ENCODE data around the gene PPP2R3B.

Gene PPP2R3B

GRCh38 chrX:314781-315595 is 71.7 kb downstream of the PPP2R3B start:
- DNase-seq (no peak), ATAC-seq (ENCODE audit: insufficient read depth, low read depth) (no peak)
- Histone ChIP-seq H3K79me2 (ENCODE audit: insufficient read depth, low read length) (peaks cover 30% of the 10 kb centered on the region), H4K20me1 (ENCODE audit: insufficient read depth, low read length) (peaks cover 45% of the 10 kb centered on the region), H2AFZ (ENCODE audit: low read depth, low read length) (no peak overlapping the region), H3K27me3 (ENCODE audit: insufficient read depth, low read length, poor library complexity) (no peaks in the 10 kb centered on the region), H3K9ac (ENCODE audit: low read depth, low read length) (no peak overlapping the region), H3K4me3 (ENCODE audit: low read depth in 1 of 2, low read length in 2 of 2) (no peak overlapping the region), H3K27ac (ENCODE audit: low read length) (no peak overlapping the region), H3K36me3 (ENCODE audit: insufficient read depth, low read length) (peaks cover 65% of the 10 kb centered on the region), H3K4me2 (ENCODE audit: insufficient read depth, low read length) (no peak overlapping the region), H3K9me3 (ENCODE audit: insufficient read depth, low read length, severe bottlenecking) (no peaks in the 10 kb centered on the region), H3K4me1 (ENCODE audit: insufficient read depth, low read length) (peaks cover 23% of the 10 kb centered on the region)
- TF ChIP-seq CTCF (IDR thresholded peaks at IDR 0.05; ENCODE audit: borderline replicate concordance, extremely low read depth, low read length, poor library complexity, severe bottlenecking) (no peak), EZH2 (IDR thresholded peaks at IDR 0.05; ENCODE audit: borderline replicate concordance, low read depth, low read length, severe bottlenecking) (no peak)

- no peak for DNase-seq
- Histone ChIP-seq H3K4me1 (ENCODE audit: insufficient read depth, low read length) (peaks cover 19% of the 10 kb centered on the region), H3K4me2 (ENCODE audit: insufficient read depth, low read length) (no peak overlapping the region), H3K9me3 (ENCODE audit: insufficient read depth, low read length, severe bottlenecking) (no peaks in the 10 kb centered on the region), H3K36me3 (ENCODE audit: insufficient read depth, low read length) (peaks cover 66% of the 10 kb centered on the region), H2AFZ (ENCODE audit: low read depth, low read length) (no peak overlapping the region), H3K79me2 (ENCODE audit: insufficient read depth, low read length) (peaks cover 21% of the 10 kb centered on the region), H3K4me3 (ENCODE audit: low read depth in 1 of 2, low read length in 2 of 2) (no peak overlapping the region), H3K27me3 (ENCODE audit: insufficient read depth, low read length, poor library complexity) (no peaks in the 10 kb centered on the region), H4K20me1 (ENCODE audit: insufficient read depth, low read length) (peaks cover 47% of the 10 kb centered on the region), H3K9ac (ENCODE audit: low read depth, low read length) (no peak overlapping the region), H3K27ac (ENCODE audit: low read length) (no peak overlapping the region)
- TF ChIP-seq CTCF (IDR thresholded peaks at IDR 0.05; ENCODE audit: borderline replicate concordance, extremely low read depth, low read length, poor library complexity, severe bottlenecking) (no peak), EZH2 (IDR thresholded peaks at IDR 0.05; ENCODE audit: borderline replicate concordance, low read depth, low read length, severe bottlenecking) (no peak)
- no peak for ATAC-seq (ENCODE audit: insufficient read depth, low read depth)
Observed at GRCh38 chrX:314049-314448, 72.7 kb downstream of the PPP2R3B start.

- Histone ChIP-seq H3K4me1 (ENCODE audit: insufficient read depth, low read length) (peaks cover 19% of the 10 kb centered on the region), H3K9ac (ENCODE audit: low read depth, low read length) (no peak overlapping the region), H2AFZ (ENCODE audit: low read depth, low read length) (no peak overlapping the region), H3K27me3 (ENCODE audit: insufficient read depth, low read length, poor library complexity) (no peaks in the 10 kb centered on the region), H3K9me3 (ENCODE audit: insufficient read depth, low read length, severe bottlenecking) (no peaks in the 10 kb centered on the region), H3K4me2 (ENCODE audit: insufficient read depth, low read length) (no peak overlapping the region), H3K36me3 (ENCODE audit: insufficient read depth, low read length) (peaks cover 70% of the 10 kb centered on the region), H3K27ac (ENCODE audit: low read length) (no peak overlapping the region), H4K20me1 (ENCODE audit: insufficient read depth, low read length) (peaks cover 48% of the 10 kb centered on the region), H3K79me2 (ENCODE audit: insufficient read depth, low read length) (peaks cover 21% of the 10 kb centered on the region), H3K4me3 (ENCODE audit: low read depth in 1 of 2, low read length in 2 of 2) (no peak overlapping the region)
- ATAC-seq (ENCODE audit: insufficient read depth, low read depth): no peak
- DNase-seq: no peak
- no peak for TF ChIP-seq EZH2 (IDR thresholded peaks at IDR 0.05; ENCODE audit: borderline replicate concordance, low read depth, low read length, severe bottlenecking)
- no peak for TF ChIP-seq CTCF (IDR thresholded peaks at IDR 0.05; ENCODE audit: borderline replicate concordance, extremely low read depth, low read length, poor library complexity, severe bottlenecking)
Observed at GRCh38 chrX:313546-313945, 73.2 kb downstream of the PPP2R3B start.

Measured in DND-41 (cell line).